Activated naive CD4-positive, alpha-beta T cell treated with anti-CD3 and anti-CD28 coated beads, Interleukin-2, amount 50 U/mL, for 24 hours (primary cell): ENCODE measurements around the gene PRPS2.

ENCODE experiments used
- H3K27ac Mint-ChIP-seq: one replicate; pipeline ENCODE4 v1.8.0; 2021; ENCODE audit warnings: mild to moderate bottlenecking, mixed read lengths
- H3K27me3 Mint-ChIP-seq: one replicate; pipeline ENCODE4 v1.8.0; 2021; ENCODE audit warnings: mixed read lengths
- H3K36me3 Mint-ChIP-seq: one replicate; pipeline ENCODE4 v1.8.0; 2021; ENCODE audit warnings: mixed read lengths
- H3K4me1 Mint-ChIP-seq: one replicate; pipeline ENCODE4 v1.8.0; 2021; ENCODE audit warnings: mixed read lengths
- H3K4me3 Mint-ChIP-seq: one replicate; pipeline ENCODE4 v1.8.0; 2021; ENCODE audit warnings: mild to moderate bottlenecking, mixed read lengths
- H3K9me3 Mint-ChIP-seq: one replicate; pipeline ENCODE4 v1.8.0; 2021; ENCODE audit warnings: mixed read lengths

PRPS2 gene

GRCh38 chrX:12866451-12867377 is 75.5 kb downstream of the PRPS2 start, which contains the start of gene TLR7:
TLR7 (plus strand) TSS chrX:12867072; CDS start chrX:12867579, 507 bp downstream.
- Mint-ChIP-seq H3K4me3 (no peak within 1 kb of the TSS), H3K27ac (no peak within 1 kb of the TSS)

GRCh38 chrX:12867685-12868084 is 76.5 kb downstream of the PRPS2 start:
- Mint-ChIP-seq H3K9me3 (no peaks in the 10 kb centered on the region), H3K4me3 (no peak overlapping the region), H3K4me1 (peaks cover 9% of the 10 kb centered on the region), H3K36me3 (no peaks in the 10 kb centered on the region), H3K27me3 (no peaks in the 10 kb centered on the region), H3K27ac (no peak overlapping the region)

More at GRCh38 chrX:12866451-12867377, 75.5 kb downstream of the PRPS2 start, which contains the start of gene TLR7:
- no peaks in the 10 kb centered on the region for H3K36me3 Mint-ChIP-seq
- H3K27me3 Mint-ChIP-seq: no peaks in the 10 kb centered on the region
- H3K9me3 Mint-ChIP-seq: no peaks in the 10 kb centered on the region
- H3K4me1 Mint-ChIP-seq: peaks cover 9% of the 10 kb centered on the region

- H3K9me3 Mint-ChIP-seq: no peaks in the 10 kb centered on the region
- no peak overlapping the region for H3K4me3 Mint-ChIP-seq
- peaks cover 9% of the 10 kb centered on the region for H3K4me1 Mint-ChIP-seq
- no peak overlapping the region for H3K27ac Mint-ChIP-seq
- no peaks in the 10 kb centered on the region for H3K36me3 Mint-ChIP-seq
- H3K27me3 Mint-ChIP-seq: no peaks in the 10 kb centered on the region
Observed at GRCh38 chrX:12868747-12869146, 77.5 kb downstream of the PRPS2 start.

GRCh38 chrX:12871257-12871656 is 80.0 kb downstream of the PRPS2 start:
- no peaks in the 10 kb centered on the region for H3K36me3 Mint-ChIP-seq
- peaks cover 9% of the 10 kb centered on the region for H3K4me1 Mint-ChIP-seq
- no peaks in the 10 kb centered on the region for H3K9me3 Mint-ChIP-seq
- H3K27ac Mint-ChIP-seq: no peak overlapping the region
- H3K4me3 Mint-ChIP-seq: no peak overlapping the region
- no peaks in the 10 kb centered on the region for H3K27me3 Mint-ChIP-seq

GRCh38 chrX:12872741-12873140 is 81.5 kb downstream of the PRPS2 start:
- Mint-ChIP-seq H3K9me3 (no peaks in the 10 kb centered on the region), H3K27ac (no peak overlapping the region)

More at GRCh38 chrX:12872741-12873140, 81.5 kb downstream of the PRPS2 start:
- Mint-ChIP-seq H3K4me3 (no peak overlapping the region), H3K36me3 (no peaks in the 10 kb centered on the region), H3K4me1 (peaks cover 4% of the 10 kb centered on the region), H3K27me3 (no peaks in the 10 kb centered on the region)
